Trophoblast cell (in vitro differentiated cells and primary cell): ENCODE data around the gene DDX41.
A peak's percentile ranks its signal among the peaks of the same experiment; 100 is the strongest.

Source experiments
- DNase-seq, 2 donors: peaks; one replicate each; pipeline ENCODE4 v3.0.0-alpha.2; 2016
- H2AFZ ChIP-seq: 2 replicates; pipeline ENCODE4 v1.6.1; 2013; ENCODE audit warnings: low read length, moderate library complexity, mild to moderate bottlenecking; ENCODE audit not compliant: insufficient read depth, poor library complexity
- H2AK5ac ChIP-seq: 2 replicates; pipeline ENCODE4 v1.6.1; 2013; ENCODE audit warnings: mild to moderate bottlenecking, low read length
- H2BK120ac ChIP-seq: 2 replicates; pipeline ENCODE4 v1.6.1; 2013; ENCODE audit warnings: low read length, mild to moderate bottlenecking, moderate library complexity; ENCODE audit not compliant: insufficient read depth, poor library complexity
- H2BK12ac ChIP-seq: 2 replicates; pipeline ENCODE4 v1.6.1; 2013; ENCODE audit warnings: mild to moderate bottlenecking, low read length, moderate library complexity
- H2BK5ac ChIP-seq: 2 replicates; pipeline ENCODE4 v1.6.1; 2013; ENCODE audit warnings: low read length, low read depth, moderate library complexity, mild to moderate bottlenecking; ENCODE audit not compliant: poor library complexity
- H3K14ac ChIP-seq: 2 replicates; pipeline ENCODE4 v1.6.1; 2013; ENCODE audit warnings: mild to moderate bottlenecking, low read length
- H3K18ac ChIP-seq: 2 replicates; pipeline ENCODE4 v1.6.1; 2013; ENCODE audit warnings: mild to moderate bottlenecking, low read length
- H3K23ac ChIP-seq: 2 replicates; pipeline ENCODE4 v1.6.1; 2013; ENCODE audit warnings: low read length
- H3K27ac ChIP-seq: 2 replicates; pipeline ENCODE4 v1.5.1; 2013; ENCODE audit warnings: low read depth, mild to moderate bottlenecking, inconsistent platforms, low read length, moderate library complexity
- H3K27me3 ChIP-seq: 2 replicates; pipeline ENCODE4 v1.6.1; 2013; ENCODE audit warnings: inconsistent platforms, mild to moderate bottlenecking, low read length, moderate library complexity; ENCODE audit not compliant: insufficient read depth
- H3K36me3 ChIP-seq, 2 experiments: 1 replicate in 1 of 2; 2 replicates in 1 of 2; pipeline ENCODE4 v1.6.1; 2013; ENCODE audit warnings: low read length in 2 of 2, mild to moderate bottlenecking in 2 of 2, moderate library complexity in 1 of 2; ENCODE audit not compliant: insufficient read depth in 2 of 2, control insufficient read depth in 1 of 2
- H3K4ac ChIP-seq: 2 replicates; pipeline ENCODE4 v1.6.1; 2013; ENCODE audit warnings: low read depth, mild to moderate bottlenecking, low read length, moderate library complexity
- H3K4me1 ChIP-seq, 2 experiments: 1 replicate in 1 of 2; 2 replicates in 1 of 2; pipeline ENCODE4 v1.6.1; 2013; ENCODE audit warnings: low read length in 2 of 2, mild to moderate bottlenecking in 2 of 2, moderate library complexity in 1 of 2; ENCODE audit not compliant: insufficient read depth in 2 of 2, control insufficient read depth in 1 of 2
- H3K4me2 ChIP-seq: 2 replicates; pipeline ENCODE4 v1.6.1; 2013; ENCODE audit warnings: inconsistent platforms, mild to moderate bottlenecking, low read length, moderate library complexity
- H3K4me3 ChIP-seq: 2 replicates; pipeline ENCODE4 v1.5.1; 2013; ENCODE audit warnings: mild to moderate bottlenecking, low read depth, low read length, inconsistent platforms
- H3K79me1 ChIP-seq: one replicate; pipeline ENCODE4 v1.6.1; 2013; ENCODE audit warnings: low read length
- H3K79me2 ChIP-seq: 2 replicates; pipeline ENCODE4 v1.6.1; 2013; ENCODE audit warnings: low read length, mild to moderate bottlenecking; ENCODE audit not compliant: control insufficient read depth, insufficient read depth, poor library complexity
- H3K9ac ChIP-seq: 2 replicates; pipeline ENCODE4 v1.6.1; 2013; ENCODE audit warnings: mild to moderate bottlenecking, low read length
- H3K9me3 ChIP-seq: 2 replicates; pipeline ENCODE4 v1.6.1; 2013; ENCODE audit warnings: low read depth, mild to moderate bottlenecking, control low read depth, inconsistent platforms, low read length; ENCODE audit not compliant: insufficient read depth
- H4K12ac ChIP-seq: 2 replicates; pipeline ENCODE4 v1.6.1; 2013; ENCODE audit warnings: low read depth, mild to moderate bottlenecking, low read length, moderate library complexity
- H4K8ac ChIP-seq: 2 replicates; pipeline ENCODE4 v1.6.1; 2013; ENCODE audit warnings: low read depth, mild to moderate bottlenecking, low read length, moderate library complexity
- H4K91ac ChIP-seq: one replicate; pipeline ENCODE4 v1.6.1; 2013; ENCODE audit warnings: low read depth, mild to moderate bottlenecking, low read length, moderate library complexity
- WGBS: extraction: QIAGEN DNeasy Blood & Tissue Kit; methylation state at CpG from one replicate; pipeline ENCODE4 v1.1.7; 2013; ENCODE audit warnings: missing lambda C conversion rate; ENCODE audit not compliant: insufficient read length, insufficient coverage; ENCODE audit errors: extremely low coverage; 5-methylcytosine and 5-hydroxymethylcytosine counted together

DDX41 gene

DNA sequence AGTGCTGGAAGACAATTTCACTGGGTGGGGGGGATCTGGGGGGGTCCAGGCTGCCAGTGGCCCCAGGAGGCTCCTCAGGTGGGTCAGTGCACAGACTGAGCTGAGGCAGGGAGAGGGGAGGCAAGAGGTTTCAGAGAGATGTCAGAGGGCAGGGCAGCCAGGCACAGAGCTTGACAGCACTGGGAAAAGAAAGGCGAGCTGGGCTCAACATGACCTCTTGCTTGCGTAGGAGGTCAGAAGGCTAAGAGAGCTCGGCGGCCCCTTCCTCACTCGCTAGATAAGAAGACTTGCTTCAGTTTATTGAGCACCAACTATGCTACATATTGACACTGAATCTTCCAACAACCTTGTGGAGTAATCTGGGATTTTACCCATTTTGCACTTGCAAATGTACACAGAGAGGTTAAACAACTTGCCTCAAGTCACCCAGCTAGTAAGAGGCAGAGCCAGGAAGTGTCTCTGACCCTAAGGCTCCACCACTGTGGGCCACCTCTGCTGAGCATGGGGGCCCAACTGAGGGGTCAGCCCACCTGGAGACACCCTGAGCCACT, 22.9 kb downstream of the DDX41 start:
- WGBS, result no CpG with 5 or more reads among the region's 5 CpGs
- peak overlapping the region; percentile 37 for H2BK120ac ChIP-seq

DNA sequence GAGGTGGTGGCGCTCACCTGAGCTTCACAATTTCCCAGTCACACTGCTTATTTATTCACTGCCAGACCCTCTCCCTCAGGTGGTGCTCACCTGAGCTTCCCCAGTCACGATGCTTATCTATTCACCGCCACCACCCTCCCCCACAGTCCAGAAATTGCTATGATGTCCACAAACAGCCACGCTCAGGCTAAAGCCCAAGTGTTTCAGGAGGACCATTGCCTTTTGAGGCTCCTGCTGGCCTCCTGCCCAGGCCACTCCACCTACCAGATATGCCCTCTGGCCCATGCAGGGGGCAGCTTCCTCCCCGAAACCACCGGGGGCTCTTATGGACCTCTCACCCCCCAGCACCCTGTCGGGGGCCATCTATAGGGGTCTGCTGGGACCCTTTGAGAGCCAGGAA, 23.9 kb downstream of the DDX41 start:
- DNase-seq, result no peak
- peaks cover 18% of the 10 kb centered on the region for H3K79me2 ChIP-seq
- H4K91ac ChIP-seq, result no peak overlapping the region
- H3K18ac ChIP-seq, result peak overlapping the region; percentile 28
- peaks cover 40% of the 10 kb centered on the region for H3K79me1 ChIP-seq
- no peak overlapping the region for H3K9ac ChIP-seq
- WGBS, result no CpG with 5 or more reads among the region's 7 CpGs
- no peak overlapping the region for H3K27ac ChIP-seq
- no peak overlapping the region for H3K14ac ChIP-seq
- H3K36me3 ChIP-seq, result peaks cover 74 to 77% of the 10 kb centered on the region in 2 experiments
- no peak overlapping the region for H3K4ac ChIP-seq
- no peaks in the 10 kb centered on the region for H3K27me3 ChIP-seq
- H3K23ac ChIP-seq, result no peak overlapping the region
- no peak overlapping the region for H2AFZ ChIP-seq
- H2BK12ac ChIP-seq, result no peak overlapping the region
- H3K4me1 ChIP-seq, result peaks cover 34 to 47% of the 10 kb centered on the region in 2 experiments
- H3K9me3 ChIP-seq, result no peaks in the 10 kb centered on the region
- peak overlapping the region; percentile 8 for H4K12ac ChIP-seq
- H2BK5ac ChIP-seq, result peak overlapping the region; percentile 15
- H2AK5ac ChIP-seq, result no peak overlapping the region
- no peak overlapping the region for H2BK120ac ChIP-seq
- H3K4me2 ChIP-seq, result no peak overlapping the region
- no peak overlapping the region for H4K8ac ChIP-seq
- H3K4me3 ChIP-seq, result no peak overlapping the region

More for the DNA sequence above, 22.9 kb downstream of the DDX41 start:
- H2BK12ac ChIP-seq, result peak overlapping the region; percentile 44
- peak overlapping the region; percentile 71 for H4K91ac ChIP-seq
- no peak overlapping the region for H2AK5ac ChIP-seq
- DNase-seq, result peak in 1 of 2 donors; percentile 26
- peak overlapping the region; percentile 63 for H3K14ac ChIP-seq
- H3K18ac ChIP-seq, result peak overlapping the region; percentile 59
- peak overlapping the region; percentile 44 for H3K9ac ChIP-seq
- H3K27me3 ChIP-seq, result no peaks in the 10 kb centered on the region
- H3K4me1 ChIP-seq, result peaks cover 42 to 56% of the 10 kb centered on the region in 2 experiments
- H4K8ac ChIP-seq, result peak overlapping the region; percentile 43
- peaks cover 44% of the 10 kb centered on the region for H3K79me1 ChIP-seq
- H2AFZ ChIP-seq, result no peak overlapping the region
- H3K4ac ChIP-seq, result peak overlapping the region; percentile 38
- H3K4me2 ChIP-seq, result peak overlapping the region; percentile 32
- H2BK5ac ChIP-seq, result peak overlapping the region; percentile 53
- H4K12ac ChIP-seq, result no peak overlapping the region
- H3K23ac ChIP-seq, result no peak overlapping the region
- peak overlapping the region; percentile 97 for H3K27ac ChIP-seq
- H3K4me3 ChIP-seq, result no peak overlapping the region
- peaks cover 64 to 66% of the 10 kb centered on the region in 2 experiments for H3K36me3 ChIP-seq
- H3K79me2 ChIP-seq, result peaks cover 21% of the 10 kb centered on the region
- no peaks in the 10 kb centered on the region for H3K9me3 ChIP-seq

DNA sequence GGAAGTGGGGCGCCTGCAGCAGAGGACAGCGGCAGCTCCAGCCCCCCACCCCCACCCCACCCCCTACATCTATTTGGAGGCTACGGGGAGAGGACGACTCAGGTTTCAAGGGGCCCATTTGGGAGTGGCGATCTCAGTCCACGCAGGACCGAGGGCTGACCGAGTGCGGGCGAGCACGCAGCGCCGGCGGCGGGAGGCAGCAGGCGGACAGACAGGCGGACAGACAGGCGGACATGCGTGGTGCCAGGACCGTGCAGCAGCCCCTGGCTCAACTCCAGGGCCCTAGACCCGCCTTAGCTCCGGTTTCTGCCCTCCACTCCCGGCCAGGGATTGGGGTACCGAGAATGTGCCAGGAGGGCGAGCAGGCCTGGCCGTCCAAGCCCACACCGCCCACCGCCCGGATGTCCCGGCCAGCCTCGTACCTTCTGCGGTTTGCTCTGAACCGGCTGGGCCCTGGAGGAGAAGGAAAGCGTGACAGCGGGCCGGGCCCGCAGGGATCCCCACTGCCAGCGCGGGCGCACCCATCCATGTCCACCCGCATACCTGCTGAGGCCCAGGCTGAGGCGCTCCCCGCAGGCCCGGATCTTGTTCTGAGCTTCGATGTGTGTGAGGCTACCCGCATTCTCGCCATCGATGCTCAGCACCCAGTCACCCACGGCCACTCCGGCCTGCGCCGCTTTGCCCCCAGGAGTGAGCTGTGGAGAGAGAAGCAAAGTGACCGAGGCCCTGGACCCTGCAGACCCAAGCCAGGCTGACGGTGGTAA, 24.6 kb downstream of the DDX41 start:
- DNase-seq, result no peak
- Histone ChIP-seq H2BK5ac (no peak overlapping the region), H3K23ac (no peak overlapping the region), H3K14ac (no peak overlapping the region), H3K4ac (peak overlapping the region; percentile 8), H3K4me2 (no peak overlapping the region), H2BK120ac (no peak overlapping the region), H2AK5ac (no peak overlapping the region), H4K8ac (no peak overlapping the region), H3K4me1 (peaks cover 34 to 46% of the 10 kb centered on the region in 2 experiments), H4K91ac (no peak overlapping the region), H3K79me1 (peaks cover 36% of the 10 kb centered on the region), H3K79me2 (peaks cover 18% of the 10 kb centered on the region), H3K9me3 (no peaks in the 10 kb centered on the region), H3K27ac (no peak overlapping the region), H3K9ac (no peak overlapping the region), H3K36me3 (peaks cover 80 to 83% of the 10 kb centered on the region in 2 experiments), H4K12ac (no peak overlapping the region), H3K4me3 (no peak overlapping the region), H2BK12ac (no peak overlapping the region), H3K27me3 (no peaks in the 10 kb centered on the region), H3K18ac (peak overlapping the region; percentile 32), H2AFZ (no peak overlapping the region)
- no CpG with 5 or more reads among the region's 54 CpGs for WGBS

DNA sequence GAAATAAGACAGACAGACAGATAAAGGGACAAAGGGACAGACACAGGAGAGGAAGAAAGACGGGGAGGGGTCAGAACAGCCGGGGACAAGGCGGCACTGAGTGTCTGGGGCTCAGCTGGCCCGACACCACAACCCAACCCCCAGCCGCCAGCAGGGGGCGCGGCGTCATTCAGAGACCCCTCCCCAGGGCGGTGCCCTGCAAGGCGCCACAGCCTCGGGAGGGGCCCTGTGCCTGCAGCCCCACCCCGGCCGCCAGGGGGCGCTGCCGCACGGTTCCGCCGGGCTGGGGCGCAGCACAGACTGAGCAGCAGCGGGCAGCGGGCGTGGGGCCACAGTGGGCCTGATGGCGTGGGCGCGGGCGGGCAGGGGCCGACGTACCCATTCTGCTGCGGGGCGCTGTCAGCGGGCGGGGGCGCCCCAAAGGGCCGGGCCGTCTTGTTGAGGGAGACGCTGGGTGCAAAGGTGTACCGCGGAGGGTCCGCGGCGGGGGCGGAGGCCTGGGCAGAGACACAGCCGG, 25.3 kb downstream of the DDX41 start:
- no CpG with 5 or more reads among the region's 43 CpGs for WGBS
- H4K12ac ChIP-seq, result no peak overlapping the region
- no peak overlapping the region for H3K4me3 ChIP-seq
- H2BK12ac ChIP-seq, result no peak overlapping the region
- H3K79me2 ChIP-seq, result peaks cover 14% of the 10 kb centered on the region
- DNase-seq, result peak; percentile 61 to 73
- no peak overlapping the region for H3K23ac ChIP-seq
- no peak overlapping the region for H2BK120ac ChIP-seq
- H4K8ac ChIP-seq, result no peak overlapping the region
- no peaks in the 10 kb centered on the region for H3K9me3 ChIP-seq
- H3K4me1 ChIP-seq, result peaks cover 34 to 45% of the 10 kb centered on the region in 2 experiments
- H4K91ac ChIP-seq, result no peak overlapping the region
- H3K9ac ChIP-seq, result no peak overlapping the region
- H3K27me3 ChIP-seq, result no peaks in the 10 kb centered on the region
- no peak overlapping the region for H3K14ac ChIP-seq
- H3K4me2 ChIP-seq, result no peak overlapping the region
- H2AFZ ChIP-seq, result no peak overlapping the region
- H2AK5ac ChIP-seq, result peak overlapping the region; percentile 38
- no peak overlapping the region for H2BK5ac ChIP-seq
- peak overlapping the region; percentile 63 for H3K18ac ChIP-seq
- H3K79me1 ChIP-seq, result peaks cover 31% of the 10 kb centered on the region
- peaks cover 83 to 88% of the 10 kb centered on the region in 2 experiments for H3K36me3 ChIP-seq
- H3K27ac ChIP-seq, result no peak overlapping the region
- H3K4ac ChIP-seq, result no peak overlapping the region
